DMS153 treated with DMSO at 0.1 percent for 48 hours (cell line): ENCODE data around the gene ABI1.

Experiments
- DNase-seq: peaks from one replicate; lab custom pipeline; 2025; ENCODE audit not compliant: unreplicated experiment; lab: John Stamatoyannopoulos, UW

ABI1 gene

GRCh38 chr10:26721561-26721960 is 139.2 kb downstream of the ABI1 start:
- DNase-seq, result no peak

- DNase-seq, result no peak
Measured at GRCh38 chr10:26717476-26717875, 143.3 kb downstream of the ABI1 start.

- DNase-seq, result no peak
Measured at GRCh38 chr10:26715137-26715487, 145.6 kb downstream of the ABI1 start.

- DNase-seq, result no peak
Measured at GRCh38 chr10:26714415-26715136, 146.2 kb downstream of the ABI1 start.

GRCh38 chr10:26711324-26711723 is 149.4 kb downstream of the ABI1 start:
- DNase-seq, result no peak

- no peak for DNase-seq
Measured at GRCh38 chr10:26706936-26707335, 153.8 kb downstream of the ABI1 start.

- no peak for DNase-seq
Measured at GRCh38 chr10:26706206-26706605, 154.6 kb downstream of the ABI1 start.

- no peak for DNase-seq
Measured at GRCh38 chr10:26703974-26704373, 156.8 kb downstream of the ABI1 start.

GRCh38 chr10:26703096-26703495 is 157.7 kb downstream of the ABI1 start:
- DNase-seq, result no peak

- DNase-seq, result no peak
Measured at GRCh38 chr10:26700884-26701630, 159.7 kb downstream of the ABI1 start.

- DNase-seq, result no peak
Measured at GRCh38 chr10:26699631-26700030, 161.1 kb downstream of the ABI1 start.

- DNase-seq, result no peak
Measured at GRCh38 chr10:26698909-26699308, 161.8 kb downstream of the ABI1 start.

- no peak for DNase-seq
Measured at GRCh38 chr10:26697922-26698608, 162.7 kb downstream of the ABI1 start.

- peak; percentile 3 for DNase-seq
Measured at GRCh38 chr10:26697163-26697921, 163.4 kb downstream of the ABI1 start, which contains the start of gene PDSS1. TSS of gene PDSS1 (plus strand) at chr10:26697701. CDS start at chr10:26697712, 11 bp downstream.

- no peak for DNase-seq
Measured at GRCh38 chr10:26696786-26697162, 164.0 kb downstream of the ABI1 start.
